ENCODE data around the gene ACTA2.
A peak's percentile ranks its signal among the peaks of the same experiment; 100 is the strongest.

Gene ACTA2

DNA sequence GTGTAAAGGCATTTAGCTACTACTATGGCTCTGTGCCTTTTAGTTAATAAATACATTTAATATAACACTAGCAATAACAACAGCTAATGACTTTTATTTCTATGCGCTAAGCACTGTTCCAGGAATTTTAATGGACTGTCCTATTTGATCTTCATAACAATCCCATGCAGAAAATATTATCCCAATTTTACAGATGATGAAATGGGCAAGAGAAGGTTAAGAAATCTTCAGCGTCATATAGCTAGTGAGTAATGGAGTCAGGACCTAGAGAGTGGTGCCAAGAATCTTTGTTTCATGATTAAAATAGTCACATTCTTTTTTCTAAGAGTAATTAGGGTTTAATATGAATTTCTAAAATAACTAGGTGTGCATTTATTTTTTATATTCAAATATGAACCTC lies 32.4 kb downstream of the ACTA2 start:
- no peak for DNase-seq (ENCODE audit: low read depth in 3 of 3)

DNA sequence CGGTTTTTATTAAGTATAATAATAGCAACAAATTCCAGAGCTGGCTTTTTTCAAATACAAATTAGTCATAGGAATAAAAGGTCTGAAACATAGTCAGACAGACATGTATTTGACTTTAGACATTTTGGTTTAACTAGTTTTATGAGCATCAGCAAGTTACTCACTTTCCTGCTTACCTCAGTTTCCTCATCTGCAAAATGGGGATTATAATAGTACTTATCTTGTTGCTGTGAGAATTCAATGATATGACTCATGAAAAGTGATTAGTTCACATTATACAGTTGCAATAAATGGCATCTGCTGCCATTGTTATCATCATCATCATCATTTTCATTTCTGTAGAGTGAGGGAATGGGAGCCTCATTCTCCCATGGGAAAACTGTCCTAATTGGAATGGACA lies 33.5 kb downstream of the ACTA2 start:
- DNase-seq (ENCODE audit: low read depth in 3 of 3), result no peak

DNA sequence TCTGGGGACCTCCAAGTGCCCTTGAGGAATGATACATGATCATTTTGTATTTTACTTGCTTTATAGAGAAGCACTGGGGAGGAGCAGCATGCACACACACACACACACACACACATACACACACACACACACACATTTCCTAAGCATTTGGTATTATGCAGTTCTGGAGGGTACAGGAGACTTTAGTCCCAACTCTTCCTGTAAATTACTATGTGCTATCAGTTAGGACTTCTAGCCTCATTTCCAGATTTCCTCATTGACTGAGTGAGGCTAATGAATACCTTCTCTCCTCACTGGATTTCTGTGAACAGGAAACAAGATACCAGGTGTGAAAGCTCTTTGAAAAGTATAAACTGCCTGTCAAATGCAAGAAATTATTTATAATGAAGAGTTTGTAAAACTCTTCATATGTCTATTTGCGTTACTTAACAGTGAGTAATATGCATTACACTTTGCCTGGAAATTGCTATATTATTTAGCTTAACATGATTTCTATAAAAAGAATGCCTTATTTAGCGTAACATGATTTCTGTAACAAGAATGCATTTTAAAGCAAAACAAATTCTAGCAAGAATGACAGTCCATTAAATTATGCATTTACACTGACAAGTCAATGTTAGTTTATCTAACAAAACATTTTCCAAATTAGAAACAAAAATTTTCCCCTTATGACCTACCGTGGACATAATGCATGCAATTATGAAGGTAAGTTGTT lies 34.2 kb downstream of the ACTA2 start:
- no peak for DNase-seq (ENCODE audit: low read depth in 3 of 3)

DNA sequence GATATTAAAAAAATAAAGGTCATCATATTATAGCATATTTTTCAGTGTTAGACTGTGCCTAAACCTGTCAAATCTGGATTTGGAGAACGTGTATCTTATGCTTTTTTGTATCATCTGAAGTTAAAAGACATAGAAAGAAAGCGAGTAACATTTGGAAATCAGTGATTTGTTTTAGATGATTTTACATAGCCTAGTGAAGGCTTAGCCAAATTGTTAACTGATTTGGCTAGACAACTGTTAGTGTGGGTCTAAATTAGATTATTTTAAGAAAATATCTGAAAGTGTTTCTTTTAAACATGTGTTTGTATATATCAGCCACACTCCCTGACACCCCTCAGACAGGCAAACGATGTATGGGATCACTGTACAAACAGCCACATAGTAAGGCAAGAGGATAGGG lies 35.6 kb downstream of the ACTA2 start:
- DNase-seq (ENCODE audit: low read depth in 3 of 3), result no peak

DNA sequence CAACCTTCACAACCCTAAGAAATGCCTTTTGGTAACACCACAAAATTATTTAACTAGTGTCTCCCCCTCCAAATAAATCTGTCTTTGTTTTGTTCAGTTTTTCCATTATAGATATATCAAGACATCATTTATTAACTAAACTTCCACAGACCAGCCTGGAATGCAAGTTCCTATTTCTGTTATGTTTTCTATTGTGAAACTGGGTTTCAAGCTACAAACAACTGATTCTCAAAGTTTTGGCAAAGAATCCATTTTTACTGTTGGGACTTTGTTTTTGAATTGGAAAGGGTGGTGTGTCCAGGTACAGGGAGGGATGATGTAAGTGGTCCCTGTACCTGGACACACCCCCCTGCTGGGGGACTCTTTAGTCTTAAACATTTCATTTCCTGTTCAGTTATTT lies 36.3 kb downstream of the ACTA2 start:
- DNase-seq (ENCODE audit: low read depth in 3 of 3), result no peak

DNA sequence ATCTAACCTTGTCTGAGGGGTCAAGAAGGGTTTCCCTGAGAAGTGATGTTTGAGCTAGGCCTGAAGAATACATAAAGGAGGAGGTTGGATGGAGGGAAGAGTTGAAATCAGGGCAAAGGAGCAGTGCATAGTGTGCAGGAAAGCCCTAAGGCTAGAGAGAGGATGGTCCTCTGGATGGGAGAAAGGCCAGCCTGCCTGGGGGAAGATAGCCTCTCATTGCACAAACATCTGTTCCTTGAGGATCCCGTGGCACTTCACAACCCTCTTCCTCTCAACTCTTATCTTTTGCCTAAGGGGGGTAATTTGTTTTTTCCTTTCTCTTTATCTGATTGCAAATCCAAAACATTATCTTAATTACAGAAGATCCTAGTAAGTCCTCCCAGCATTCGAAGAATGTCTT lies 36.8 kb downstream of the ACTA2 start:
- no peak for DNase-seq (ENCODE audit: low read depth in 3 of 3)

DNA sequence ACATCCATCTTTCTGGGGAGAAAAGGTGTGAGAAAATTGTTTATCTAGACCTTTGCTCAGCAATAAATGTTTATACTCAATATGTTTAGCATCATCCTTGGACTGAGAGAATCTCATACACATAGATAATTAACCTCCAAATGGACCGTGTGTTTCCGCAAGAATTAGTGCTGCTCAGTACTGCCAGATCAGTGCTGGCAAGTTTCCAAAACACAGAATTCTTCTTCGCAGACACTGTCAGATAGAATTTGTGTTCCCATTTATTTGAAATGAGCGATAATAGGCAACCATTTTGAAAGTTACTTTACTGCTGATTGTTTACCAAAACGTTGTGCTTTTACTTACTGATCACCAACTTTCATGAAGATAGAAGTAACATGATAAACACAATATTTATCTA lies 38.8 kb downstream of the ACTA2 start:
- no peak for DNase-seq (ENCODE audit: low read depth in 3 of 3)

DNA sequence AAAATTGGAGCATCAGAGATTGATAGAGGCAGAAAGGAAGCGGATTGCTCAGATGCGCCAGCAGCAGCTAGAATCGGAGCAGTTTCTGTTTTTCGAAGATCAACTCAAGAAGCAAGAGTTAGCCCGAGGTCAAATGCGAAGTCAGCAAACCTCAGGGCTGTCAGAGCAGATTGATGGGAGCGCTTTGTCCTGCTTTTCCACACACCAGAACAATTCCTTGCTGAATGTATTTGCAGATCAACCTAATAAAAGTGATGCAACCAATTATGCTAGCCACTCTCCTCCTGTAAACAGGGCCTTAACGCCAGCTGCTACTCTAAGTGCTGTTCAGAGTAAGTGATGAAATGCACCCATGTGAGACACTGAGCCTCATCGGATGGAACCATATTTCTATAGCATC lies 39.4 kb downstream of the ACTA2 start:
- no peak for DNase-seq (ENCODE audit: low read depth in 3 of 3)

DNA sequence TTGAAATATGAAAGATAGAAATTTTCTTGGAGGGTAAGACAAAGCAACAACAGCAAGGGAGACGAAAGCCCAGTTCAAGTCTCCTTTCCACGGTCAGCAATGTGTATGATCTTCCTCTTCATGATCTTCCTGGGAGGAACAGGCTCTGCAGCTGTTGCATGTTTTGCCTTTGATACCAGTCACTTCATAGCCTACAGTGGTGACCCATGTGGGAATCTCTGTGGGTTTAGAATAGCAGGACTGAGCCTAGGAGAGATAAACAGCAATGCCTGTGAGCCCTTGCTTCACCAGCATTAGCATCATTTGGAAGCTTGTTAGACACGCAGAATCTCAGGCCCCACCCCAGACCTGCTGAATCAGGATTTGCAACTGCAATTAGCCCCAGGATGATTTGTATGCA lies 40.7 kb downstream of the ACTA2 start:
- DNase-seq (ENCODE audit: low read depth in 3 of 3), result no peak

DNA sequence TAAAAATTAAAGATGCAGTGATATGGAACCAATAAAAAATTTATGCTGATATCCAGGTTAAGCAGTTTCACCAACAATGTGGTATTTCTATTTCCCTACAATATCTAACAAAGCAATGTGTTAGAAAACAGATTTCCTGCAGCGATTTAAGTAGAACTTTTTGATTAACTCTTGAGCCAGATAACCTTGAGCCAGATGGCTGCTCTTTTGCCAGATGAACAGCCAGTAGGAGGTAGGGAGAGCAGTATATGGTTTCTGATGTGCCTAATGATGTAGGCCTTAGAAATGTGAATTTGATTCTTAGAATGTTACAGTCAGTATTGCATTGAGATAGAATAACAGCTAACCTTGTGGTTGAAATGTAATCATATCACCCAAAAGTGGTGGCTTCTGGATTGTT lies 41.5 kb downstream of the ACTA2 start:
- no peak for DNase-seq (ENCODE audit: low read depth in 3 of 3)

DNA sequence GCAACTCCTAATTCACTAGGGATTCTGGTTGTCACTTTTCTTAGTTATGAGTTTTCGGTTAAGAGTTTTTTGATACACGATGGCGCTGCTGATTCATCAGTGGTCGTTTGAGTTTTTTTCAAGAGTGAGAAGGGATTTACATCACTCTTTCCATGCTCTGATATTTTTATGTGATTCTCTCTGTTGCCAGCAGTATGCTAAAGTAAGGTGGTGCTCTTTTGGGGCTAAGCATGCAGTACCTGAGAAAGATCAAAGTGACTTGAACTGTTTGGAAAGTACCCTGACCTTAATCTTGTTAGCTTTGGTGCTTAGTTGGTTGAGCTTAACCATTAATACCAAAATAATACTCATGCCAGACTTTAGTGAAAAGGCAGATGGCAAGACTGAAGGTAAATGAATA lies 44.4 kb downstream of the ACTA2 start:
- no peak for DNase-seq (ENCODE audit: low read depth in 3 of 3)

DNA sequence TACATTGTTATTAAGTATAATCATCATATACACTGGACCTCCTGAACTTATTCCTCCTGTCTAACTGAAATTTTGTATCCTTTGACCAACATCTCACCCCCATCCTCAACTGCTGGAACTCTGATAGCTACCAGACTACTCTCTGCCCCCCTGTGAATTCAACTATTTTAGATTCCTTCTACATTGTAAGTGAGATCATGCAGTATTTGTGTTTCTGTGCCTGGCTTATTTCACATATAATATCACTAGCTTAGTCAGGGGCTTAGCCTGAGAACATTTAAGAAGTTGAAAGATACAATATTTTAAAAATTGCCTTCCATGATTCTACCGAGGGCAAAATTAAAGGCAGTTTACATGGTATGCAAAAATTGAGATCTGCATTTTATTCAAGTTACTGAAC lies 45.7 kb downstream of the ACTA2 start:
- no peak for DNase-seq (ENCODE audit: low read depth in 3 of 3)

DNA sequence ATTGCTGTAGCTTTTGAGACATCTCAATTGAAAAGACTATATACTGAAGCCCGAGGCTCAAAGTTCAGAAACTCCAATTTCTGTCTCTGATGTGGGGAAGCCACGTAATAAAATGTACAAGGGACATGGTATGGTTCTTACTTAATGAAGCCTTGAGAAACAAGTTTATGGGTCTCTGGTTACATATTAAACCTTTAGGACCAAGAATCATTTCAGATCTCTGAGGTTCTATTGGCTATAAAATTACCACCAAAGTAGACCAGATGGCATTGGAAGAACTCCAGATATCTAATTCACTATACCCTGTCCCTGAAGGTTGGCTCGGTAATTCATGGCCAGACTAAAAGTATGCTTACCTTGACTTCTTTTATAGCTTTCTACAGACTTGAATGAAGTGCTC lies 48.9 kb downstream of the ACTA2 start:
- no peak for DNase-seq (ENCODE audit: low read depth in 3 of 3)

DNA sequence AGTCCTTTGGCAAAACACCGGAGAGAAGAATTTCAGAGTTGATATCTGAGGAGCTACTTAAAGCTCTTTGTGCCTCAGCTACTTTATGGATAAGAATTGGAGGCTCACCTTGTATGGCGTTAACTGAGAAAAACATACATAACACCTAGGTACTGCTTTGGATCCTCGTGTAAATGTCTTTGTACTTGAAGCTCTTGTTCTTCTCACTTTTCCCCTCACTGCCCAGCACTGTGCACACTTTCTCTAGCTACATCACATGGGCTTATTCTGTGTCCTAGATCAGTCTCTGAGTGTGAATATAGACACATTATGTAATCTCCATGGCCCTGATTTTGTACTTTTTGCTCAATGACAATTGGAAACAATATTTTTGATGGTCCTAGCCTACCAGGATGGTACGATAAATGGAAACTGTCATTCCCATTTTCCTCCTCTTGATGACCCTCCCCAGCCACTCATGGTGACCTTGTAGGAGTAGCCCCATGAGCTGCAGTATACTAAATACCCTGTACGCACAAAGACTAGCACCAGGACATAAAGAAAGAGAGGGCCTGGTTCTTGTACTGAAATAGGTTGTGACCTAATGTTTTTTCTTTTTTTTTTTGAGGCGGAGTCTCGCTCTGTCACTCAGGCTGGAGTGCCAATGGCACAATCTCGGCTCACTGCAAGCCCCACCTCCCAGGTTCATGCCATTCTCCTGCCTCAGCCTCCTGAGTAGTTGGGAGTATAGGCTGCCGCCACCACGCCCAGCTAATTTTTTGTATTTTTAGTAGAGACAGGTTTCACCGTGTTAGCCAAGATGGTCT lies 50.4 kb downstream of the ACTA2 start:
- no peak for DNase-seq (ENCODE audit: low read depth in 3 of 3)

DNA sequence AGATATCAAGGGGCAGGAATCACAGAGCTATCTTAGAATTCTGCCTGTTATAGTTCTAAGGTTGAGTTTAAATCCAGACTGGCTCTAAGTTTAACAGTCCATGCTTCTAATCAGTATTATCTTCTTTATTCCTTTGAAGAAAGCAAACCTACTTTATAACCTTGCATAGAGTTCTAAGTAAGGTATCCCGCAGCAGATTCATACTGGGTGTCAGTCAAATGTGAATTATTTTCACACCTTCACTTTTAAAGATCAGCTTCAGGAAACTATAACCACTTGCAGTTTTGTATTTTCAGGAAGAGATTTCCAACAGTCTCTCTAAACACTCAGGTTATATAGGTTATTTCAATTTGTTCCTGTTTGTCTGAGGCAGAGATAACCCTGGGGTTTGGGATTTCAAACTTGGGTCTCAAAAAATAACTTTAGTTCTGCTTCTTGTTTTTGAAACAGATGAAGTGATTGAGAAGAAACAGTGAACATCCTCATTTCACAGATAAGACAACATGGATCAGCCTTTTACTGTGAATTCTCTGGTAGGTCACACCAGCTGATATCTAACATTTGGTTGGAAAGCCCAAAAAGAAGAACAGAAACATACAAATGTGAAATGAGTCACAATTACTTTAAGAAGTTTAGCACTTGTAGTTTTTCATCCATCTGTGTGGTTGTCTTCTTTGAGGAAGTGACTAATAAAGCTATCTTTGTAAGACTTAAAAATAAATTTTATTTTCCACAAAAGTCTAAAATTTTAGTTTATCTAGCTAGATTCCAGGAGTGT lies 51.2 kb downstream of the ACTA2 start:
- DNase-seq (ENCODE audit: low read depth in 3 of 3), result no peak

DNA sequence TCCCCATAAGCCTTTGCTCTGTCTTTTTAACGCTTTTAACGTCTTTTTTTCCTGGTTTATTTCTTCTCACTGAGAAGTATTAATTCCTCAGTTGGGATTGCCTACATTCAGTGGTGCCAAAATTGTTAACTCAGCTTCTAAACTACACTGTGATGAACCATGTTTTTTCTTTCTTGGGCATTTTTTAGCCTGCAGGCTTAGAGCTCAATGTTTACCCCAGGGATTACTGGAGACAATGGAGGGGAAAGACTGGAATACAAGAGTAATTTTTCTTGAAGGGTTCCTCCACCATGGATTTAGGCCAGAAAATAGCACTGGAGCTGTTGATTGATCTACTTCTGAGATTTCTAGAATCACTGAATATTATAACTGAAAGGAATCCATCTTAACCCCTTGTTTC lies 52.7 kb downstream of the ACTA2 start:
- no peak for DNase-seq (ENCODE audit: low read depth in 3 of 3)

DNA sequence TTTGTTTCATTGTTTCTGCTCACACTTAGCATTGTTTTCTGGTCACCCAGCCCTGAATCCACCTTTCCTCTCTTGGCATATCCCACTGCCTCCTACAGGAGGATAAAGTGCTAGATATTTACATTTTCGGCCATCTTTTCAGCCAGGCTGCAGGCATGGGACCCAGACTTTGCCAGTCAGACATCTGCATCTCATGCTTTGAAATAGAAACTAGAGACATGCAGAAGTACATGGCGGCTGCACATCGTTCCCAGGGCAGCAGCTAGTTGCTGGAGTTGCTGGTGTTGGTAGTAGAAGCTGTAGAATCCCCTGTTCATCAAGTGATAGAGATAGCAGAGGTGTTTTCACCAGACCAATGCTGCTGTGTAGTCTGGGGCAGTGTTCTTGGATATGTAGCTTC lies 53.8 kb downstream of the ACTA2 start:
- no peak for DNase-seq (ENCODE audit: low read depth in 3 of 3)

DNA sequence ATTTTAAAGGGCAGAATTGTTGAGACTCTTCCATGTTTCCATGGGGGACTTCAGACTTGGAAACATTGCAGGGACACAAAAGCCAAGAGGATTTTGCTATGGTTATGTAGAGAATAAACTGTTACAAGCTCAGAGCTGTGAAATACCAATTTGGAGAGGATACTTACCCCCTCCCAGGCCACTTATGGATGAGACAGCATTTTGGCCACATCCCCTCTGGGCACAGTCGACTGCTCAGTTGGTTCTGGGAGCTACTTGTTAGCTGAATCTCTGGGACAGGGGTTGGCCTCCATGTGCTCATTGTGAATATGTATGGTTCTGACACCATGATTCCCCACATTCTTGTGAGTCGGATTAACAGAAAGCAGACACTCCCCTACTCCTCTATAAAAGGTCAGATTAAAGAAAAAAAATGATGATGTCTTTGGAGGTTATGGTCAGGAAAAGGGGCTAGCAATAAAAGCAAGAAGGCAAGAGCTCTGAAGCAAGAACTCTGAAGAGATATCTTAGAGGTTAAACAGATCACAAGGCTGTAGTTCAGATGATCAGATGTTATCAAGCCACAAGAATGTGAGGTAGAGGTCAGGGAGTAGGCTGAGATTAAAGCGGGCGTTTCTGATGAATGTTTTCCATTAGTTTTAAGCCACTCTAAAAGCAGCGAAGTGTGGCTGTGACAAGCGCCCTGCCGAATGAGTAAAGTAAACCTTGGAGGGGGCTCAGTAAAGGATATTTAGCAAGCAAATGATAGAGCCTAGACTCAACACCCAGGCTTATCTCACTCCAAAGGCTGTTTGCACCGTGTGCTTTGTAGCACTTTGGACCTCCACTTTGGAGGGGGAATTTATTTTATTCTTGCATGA lies 55.3 kb downstream of the ACTA2 start:
- peak in 1 of 3 experiments; percentile 29 for DNase-seq (ENCODE audit: low read depth in 3 of 3)

DNA sequence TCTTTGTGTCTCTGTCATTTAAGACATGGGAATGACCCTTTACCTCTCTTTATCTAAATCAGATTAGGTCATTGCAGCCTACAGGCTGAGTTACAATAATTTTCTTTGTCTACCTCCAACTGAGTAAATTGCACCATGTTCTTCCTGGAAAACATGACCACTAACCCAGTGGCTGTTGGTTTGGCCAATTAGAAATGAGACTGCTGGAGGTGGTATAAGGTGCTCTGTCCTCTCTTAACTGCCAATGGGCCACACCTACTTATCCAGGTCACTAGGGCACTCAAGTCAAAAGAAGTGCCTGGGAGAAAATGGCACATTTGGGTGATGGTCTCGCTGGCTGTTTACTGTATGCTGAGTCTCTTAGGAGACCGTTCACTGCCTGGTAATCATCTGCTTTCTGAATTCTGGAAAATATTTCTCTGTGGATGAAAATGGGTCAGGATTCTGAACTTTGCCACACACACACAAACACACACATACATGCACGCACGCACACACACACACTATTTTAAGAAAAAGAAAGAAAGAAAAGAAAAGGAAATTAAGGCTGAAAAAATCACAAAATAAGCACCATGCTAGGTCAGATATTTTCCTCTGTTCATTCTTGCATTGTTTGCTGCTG lies 56.1 kb downstream of the ACTA2 start:
- DNase-seq (ENCODE audit: low read depth in 3 of 3), result no peak

DNA sequence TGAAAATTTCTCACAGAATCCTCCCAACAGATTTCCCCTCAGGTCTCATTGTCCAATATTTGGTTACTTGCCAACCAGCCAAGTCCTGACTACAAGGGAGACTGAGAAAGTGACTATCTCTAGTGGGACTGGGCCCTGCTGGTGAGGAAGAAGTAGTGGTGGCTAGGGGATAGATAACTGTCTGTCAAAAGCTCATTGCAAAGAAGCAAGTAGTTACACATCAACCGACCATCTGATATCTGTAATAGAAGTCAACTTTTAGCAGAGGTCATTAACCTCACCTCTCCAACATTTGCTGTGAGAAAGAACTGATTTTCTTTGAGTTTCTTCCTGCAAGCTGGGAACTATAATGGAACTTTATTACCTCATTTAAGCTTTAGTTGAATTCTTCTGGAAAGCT lies 57.3 kb downstream of the ACTA2 start:
- no peak for DNase-seq (ENCODE audit: low read depth in 3 of 3)

DNA sequence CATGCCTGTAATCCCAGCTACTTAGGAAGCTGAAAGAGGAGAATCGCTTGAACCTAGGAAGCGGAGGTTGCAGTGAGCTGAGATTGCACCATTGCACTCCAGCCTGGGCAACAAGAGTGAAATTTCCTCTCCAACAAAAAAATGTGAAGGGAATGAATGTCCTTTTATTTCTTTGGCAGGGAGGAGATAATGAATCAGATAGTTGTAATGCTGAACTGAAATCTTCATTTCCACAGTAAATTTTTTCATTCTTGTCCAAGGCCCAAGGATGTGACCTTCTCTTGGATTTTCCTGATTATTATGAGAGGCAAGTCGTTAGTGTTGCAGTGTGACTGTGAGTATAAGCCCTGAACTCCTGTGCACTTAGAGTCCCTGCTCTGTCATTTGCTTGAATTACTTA lies 59.0 kb downstream of the ACTA2 start:
- DNase-seq (ENCODE audit: low read depth in 3 of 3), result no peak

Measured in stimulated activated CD4-positive, alpha-beta T cell treated with anti-CD3 and anti-CD28 coated beads, TNF-alpha, amount 100 ng/mL, for 24 hours (primary cell).